GM21423 (cell line): ENCODE data around the gene CASP10.
"Not testable (repeated sequence)": the region's sequence is repeated elsewhere in the genome, so short reads cannot be mapped to it uniquely, and the experiment has no call there.

Experiments
- ATAC-seq: cut with Tn5 transposase; IDR thresholded peaks from one replicate; pipeline ENCODE4 v1.9.1; 2021; ENCODE audit warnings: mild to moderate bottlenecking, moderate library complexity; ENCODE audit not compliant: unreplicated experiment

The CASP10 gene

GRCh38 chr2:201231781-201232466 is 49.0 kb downstream of the CASP10 start:
- ATAC-seq: peak; percentile 44

- ATAC-seq: no peak
Measured at GRCh38 chr2:201232467-201232815, 49.5 kb downstream of the CASP10 start.

- ATAC-seq: peak; percentile 88
Measured at GRCh38 chr2:201233192-201233811, 50.4 kb downstream of the CASP10 start.

- peak; percentile 17 for ATAC-seq
Measured at GRCh38 chr2:201233812-201234662, 51.1 kb downstream of the CASP10 start.

GRCh38 chr2:201234663-201235135 is 51.8 kb downstream of the CASP10 start:
- ATAC-seq: no peak

- no peak for ATAC-seq
Measured at GRCh38 chr2:201235860-201236811, 53.2 kb downstream of the CASP10 start.

- ATAC-seq: no peak
Measured at GRCh38 chr2:201237486-201238123, 54.7 kb downstream of the CASP10 start.

GRCh38 chr2:201239167-201239935 is 56.4 kb downstream of the CASP10 start:
- ATAC-seq: not testable (repeated sequence)

- no peak for ATAC-seq
Measured at GRCh38 chr2:201242571-201243277, 59.8 kb downstream of the CASP10 start.

GRCh38 chr2:201244829-201245228 is 61.9 kb downstream of the CASP10 start:
- ATAC-seq: no peak

GRCh38 chr2:201246280-201246679 is 63.3 kb downstream of the CASP10 start:
- no peak for ATAC-seq

- ATAC-seq: no peak
Measured at GRCh38 chr2:201248288-201248844, 65.4 kb downstream of the CASP10 start.

GRCh38 chr2:201249889-201250288 is 66.9 kb downstream of the CASP10 start:
- ATAC-seq: no peak

- ATAC-seq: no peak
Measured at GRCh38 chr2:201250741-201251140, 67.8 kb downstream of the CASP10 start.

GRCh38 chr2:201254081-201254730 is 71.3 kb downstream of the CASP10 start:
- no peak for ATAC-seq

- no peak for ATAC-seq
Measured at GRCh38 chr2:201255408-201256033, 72.6 kb downstream of the CASP10 start.

GRCh38 chr2:201256082-201256481 is 73.1 kb downstream of the CASP10 start:
- ATAC-seq: no peak
